ENCODE results near the gene CLEC16A.

GRCh38 chr16:11161974-11162373, 217.6 kb downstream of the CLEC16A start:
- TF ChIP-seq CTCF (IDR thresholded peaks at IDR 0.05): no peak
- no peak for TF ChIP-seq POLR2A (IDR thresholded peaks at IDR 0.05)
